MCF 10A (cell line): ENCODE measurements around the gene PRKAA2. TPM values are rescaled to one million over a fixed set of nuclear protein-coding genes. Genes with fewer than 3 reads are reported as not detected.

ENCODE experiments used
- BruUV-seq: library from RNA; stranded (reverse); fragments of 400-500 nt; replicated peaks from 2 replicates; lab custom pipeline; 2021; lab: Mats Ljungman, UMichigan
- CTCF ChIA-PET: fragments of 300-600 bp; sonication (Branson Sonifier 250); formaldehyde crosslinking; extraction: SDS; loops from one replicate; lab custom pipeline; 2021; ENCODE audit warnings: antibody characterized with exemption, inconsistent platforms; lab: Yijun Ruan, JAX
- POLR2A ChIA-PET: fragments of 300-600, 350-650 bp; sonication (Branson Sonifier 250); formaldehyde crosslinking; extraction: SDS; loops from one replicate; lab custom pipeline; 2020; ENCODE audit warnings: antibody characterized with exemption, inconsistent platforms; lab: Yijun Ruan, JAX
- DNase-seq: peaks from one replicate; pipeline ENCODE4 v3.0.0-alpha.2; 2018; ENCODE audit not compliant: unreplicated experiment
- H3K27ac Mint-ChIP-seq: one replicate; pipeline ENCODE4 v1.8.0; 2022; ENCODE audit warnings: mild to moderate bottlenecking, low read depth, mixed read lengths; ENCODE audit not compliant: unreplicated experiment
- H3K27me3 Mint-ChIP-seq: one replicate; pipeline ENCODE4 v1.8.0; 2022; ENCODE audit warnings: mixed read lengths; ENCODE audit not compliant: insufficient read depth, unreplicated experiment
- H3K36me3 Mint-ChIP-seq: one replicate; pipeline ENCODE4 v1.8.0; 2022; ENCODE audit warnings: mild to moderate bottlenecking, moderate library complexity, mixed read lengths; ENCODE audit not compliant: insufficient read depth, unreplicated experiment
- H3K4me1 Mint-ChIP-seq: one replicate; pipeline ENCODE4 v1.8.0; 2022; ENCODE audit warnings: mixed read lengths; ENCODE audit not compliant: insufficient read depth, unreplicated experiment
- H3K4me3 Mint-ChIP-seq: one replicate; pipeline ENCODE4 v1.8.0; 2022; ENCODE audit warnings: mild to moderate bottlenecking, moderate library complexity, mixed read lengths; ENCODE audit not compliant: unreplicated experiment
- H3K9me3 Mint-ChIP-seq: one replicate; pipeline ENCODE4 v1.8.0; 2022; ENCODE audit warnings: mixed read lengths; ENCODE audit not compliant: unreplicated experiment
- CTCF ChIP-seq: fragments of 200-600 bp; IDR thresholded peaks from one replicate; pipeline ENCODE4 v1.8.0; 2022; ENCODE audit warnings: antibody characterized with exemption, mild to moderate bottlenecking; ENCODE audit not compliant: unreplicated experiment
- intact Hi-C: fragments of 100-400 bp; cut with micrococcal nuclease; formaldehyde crosslinking; loops from 2 replicates; pipeline ENCODE4 v1.14.1; 2022
- total RNA-seq: library from RNA; stranded (reverse); gene quantifications from 2 replicates; pipeline ENCODE4 v1.2.3, GENCODE V29; 2022

The PRKAA2 gene
- total RNA-seq, 1 experiment from 2014 or later, result 0.72 TPM

GRCh38 chr1:56758794-56759193, 113.7 kb downstream of the PRKAA2 start:
- Mint-ChIP-seq H3K27me3 (peaks cover 15% of the 10 kb centered on the region), H3K27ac (no peak overlapping the region)

More at GRCh38 chr1:56758794-56759193, 113.7 kb downstream of the PRKAA2 start:
- BruUV-seq, result no TSS peak
- no peaks in the 10 kb centered on the region for H3K36me3 Mint-ChIP-seq
- no peak overlapping the region for H3K4me3 Mint-ChIP-seq
- no peaks in the 10 kb centered on the region for H3K9me3 Mint-ChIP-seq
- TF ChIP-seq CTCF, result no peak
- CTCF ChIA-PET, result interaction anchor here (0.6 to 4.0 kb wide), 10 partner anchors 15 to 1474 kb away, joined by 3 to 24 read pairs (median 5); no protein-coding TSS in a partner anchor
- POLR2A ChIA-PET, result no interaction called here
- DNase-seq, result no peak
- intact Hi-C loops, result loop anchor here (1.0 to 5.0 kb wide), 2 partner anchors 44 to 63 kb away; no protein-coding TSS in a partner anchor
- no peaks in the 10 kb centered on the region for H3K4me1 Mint-ChIP-seq

Other genes with a start within 250 kb of the PRKAA2 start
- 0.84 and 1.3 TPM in 2 replicates for gene PLPP3, start 65.8 kb upstream of the PRKAA2 start, total RNA-seq
- not detected in 2 replicates for gene FYB2, start 174.1 kb downstream of the PRKAA2 start, total RNA-seq
- not detected in 2 replicates for gene C8A, start 209.5 kb downstream of the PRKAA2 start, total RNA-seq